Naive thymus-derived CD4-positive, alpha-beta T cell (primary cell): Measurements from ENCODE around the gene CSNK1G1. TPM values are rescaled to one million over a fixed set of nuclear protein-coding genes. Genes with fewer than 3 reads are reported as not detected.
A peak's percentile ranks its signal among the peaks of the same experiment; 100 is the strongest.

ENCODE experiments used
- ATAC-seq: fragments of 150-1000 bp; cut with Tn5 transposase; 2 replicates; pipeline ENCODE4 v1.10.0; 2021; ENCODE audit warnings: mild to moderate bottlenecking, moderate library complexity
- CTCF ChIA-PET: fragments of 350-600 bp; sonication (Branson Sonifier 250); formaldehyde crosslinking; loops from one replicate; lab custom pipeline; 2021; ENCODE audit warnings: antibody characterized with exemption; lab: Charles Lee
- POLR2A ChIA-PET: fragments of 350-600 bp; sonication (Branson Sonifier 250); formaldehyde crosslinking; loops from one replicate; lab custom pipeline; 2021; ENCODE audit warnings: antibody characterized with exemption, inconsistent platforms; lab: Charles Lee
- DNase-seq, 9 donors: peaks; one replicate each; pipeline versions ENCODE4 v3.0.0 to v3.0.0-alpha.2; 2020 to 2022; ENCODE audit warnings: mixed read lengths in 1 of 9
- H3K27ac ChIP-seq: one replicate; pipeline ENCODE4 v1.7.0; 2013; ENCODE audit warnings: mild to moderate bottlenecking, low read depth, low read length, moderate library complexity
- H3K27me3 ChIP-seq, 2 donors: one replicate each; pipeline ENCODE4 v1.7.0; 2013; ENCODE audit warnings: low read length in 2 of 2, mild to moderate bottlenecking in 2 of 2, moderate library complexity in 2 of 2; ENCODE audit not compliant: control insufficient read depth in 2 of 2, insufficient read depth in 2 of 2
- H3K36me3 ChIP-seq, 3 experiments: 1 replicate in 2 of 3; 2 replicates in 1 of 3; pipeline ENCODE4 v1.7.0; 2013; ENCODE audit warnings: low read length in 3 of 3, mild to moderate bottlenecking in 3 of 3, moderate library complexity in 1 of 3; ENCODE audit not compliant: insufficient read depth in 3 of 3, control insufficient read depth in 2 of 3
- H3K4me1 ChIP-seq, 2 donors: one replicate each; pipeline ENCODE4 v1.7.0; 2013; ENCODE audit warnings: low read length in 2 of 2, mild to moderate bottlenecking in 2 of 2, moderate library complexity in 1 of 2; ENCODE audit not compliant: control insufficient read depth in 2 of 2, insufficient read depth in 2 of 2
- H3K4me3 ChIP-seq: 2 replicates; pipeline ENCODE4 v1.7.0; 2013; ENCODE audit warnings: mild to moderate bottlenecking, low read length
- H3K9me3 ChIP-seq, 3 experiments: 1 replicate in 2 of 3; 2 replicates in 1 of 3; pipeline ENCODE4 v1.7.0; 2013; ENCODE audit warnings: low read length in 3 of 3; ENCODE audit not compliant: control insufficient read depth in 2 of 3
- H3K27ac Mint-ChIP-seq, 9 donors: one replicate each; pipeline ENCODE4 v1.8.0; 2020 to 2022; ENCODE audit warnings: mixed read lengths in 9 of 9, mild to moderate bottlenecking in 8 of 9, moderate library complexity in 5 of 9, inconsistent platforms in 2 of 9
- H3K27me3 Mint-ChIP-seq, 5 donors: one replicate each; pipeline ENCODE4 v1.8.0; 2021 to 2022; ENCODE audit warnings: mixed read lengths in 5 of 5, mild to moderate bottlenecking in 1 of 5
- H3K36me3 Mint-ChIP-seq, 5 donors: one replicate each; pipeline ENCODE4 v1.8.0; 2020 to 2022; ENCODE audit warnings: mixed read lengths in 5 of 5, mild to moderate bottlenecking in 3 of 5, inconsistent platforms in 1 of 5
- H3K4me1 Mint-ChIP-seq, 7 donors: one replicate each; pipeline ENCODE4 v1.8.0; 2020 to 2022; ENCODE audit warnings: mixed read lengths in 7 of 7, mild to moderate bottlenecking in 3 of 7, inconsistent platforms in 1 of 7
- H3K4me3 Mint-ChIP-seq, 10 donors: one replicate each; pipeline ENCODE4 v1.8.0; 2020 to 2022; ENCODE audit warnings: mild to moderate bottlenecking in 10 of 10, mixed read lengths in 10 of 10, moderate library complexity in 6 of 10, inconsistent platforms in 2 of 10
- H3K9me3 Mint-ChIP-seq, 11 donors: one replicate each; pipeline ENCODE4 v1.8.0; 2020 to 2022; ENCODE audit warnings: mixed read lengths in 11 of 11, mild to moderate bottlenecking in 4 of 11, inconsistent platforms in 1 of 11, moderate library complexity in 1 of 11
- intact Hi-C, 2 donors: fragments of 100-400 bp; cut with micrococcal nuclease; formaldehyde crosslinking; loops; one replicate each; pipeline ENCODE4 v1.15.1; 2023
- polyA plus RNA-seq, 2 donors: library from polyadenylated mRNA; unstranded; fragments of 300-500 nt; fragmentation: Illumina TruSeq; gene quantifications; one replicate each; pipeline ENCODE4 v1.2.3, GENCODE V29; 2021
- total RNA-seq, 6 experiments: library from RNA in 5 of 6; stranded (reverse) in 5 of 6; gene quantifications; 1 replicate in 5 of 6; 2 replicates in 1 of 6; pipeline ENCODE4 v1.2.3 and lab custom pipeline; 2021 to 2026

CSNK1G1 gene
- total and polyA plus RNA-seq, 7 experiments from 2014 or later, result 18.2 to 31.4 (median 26.4) TPM

DNA sequence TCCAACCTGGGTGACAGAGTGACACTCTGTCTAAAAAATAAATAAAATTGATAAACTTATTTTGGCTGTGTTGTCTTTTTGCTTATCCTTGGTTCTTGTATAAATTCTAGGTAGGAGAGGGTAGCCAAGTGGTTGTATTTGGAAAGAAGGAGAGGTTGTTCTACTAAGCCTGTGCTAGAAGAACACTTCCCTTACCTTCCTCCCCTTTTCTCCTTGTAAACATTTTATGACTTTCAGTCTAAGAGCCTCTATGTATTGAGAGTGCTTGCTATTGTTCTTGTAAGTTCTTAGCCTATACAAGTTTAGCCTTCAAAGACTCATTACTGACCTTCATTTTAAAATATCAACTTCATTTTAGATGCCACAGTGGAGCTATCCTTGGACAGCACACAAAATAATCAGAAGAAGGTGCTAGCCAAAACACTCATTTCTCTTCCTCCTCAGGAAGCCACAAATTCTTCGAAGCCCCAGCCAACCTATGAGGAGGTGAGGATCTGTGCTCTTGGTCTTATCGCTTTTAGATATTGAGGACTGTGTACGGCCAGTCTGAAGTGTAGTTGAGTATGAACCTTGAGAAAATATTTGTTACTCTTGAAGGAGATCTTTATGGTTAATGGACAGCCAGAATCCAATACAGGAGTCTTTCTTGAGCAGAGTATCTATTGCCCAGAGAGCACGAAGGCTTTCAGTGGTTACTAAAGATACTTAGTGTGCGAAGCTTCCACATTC is 238.1 kb downstream of the CSNK1G1 start:
- ATAC-seq (no peak), DNase-seq (no peak)
- Histone ChIP-seq H3K4me1 (no peaks in the 10 kb centered on the region), H3K4me3 (no peak overlapping the region), H3K27me3 (no peaks in the 10 kb centered on the region), H3K36me3 (peaks cover 22 to 97% (median 35%) of the 10 kb centered on the region in 3 experiments), H3K27ac (no peak overlapping the region), H3K9me3 (no peaks in the 10 kb centered on the region)
- H3K27ac Mint-ChIP-seq, result peak overlapping the region in 2 of 9 donors; percentile 12 to 34
- no peaks in the 10 kb centered on the region for H3K27me3 Mint-ChIP-seq
- intact Hi-C loops, result no loop called here
- no peak overlapping the region for H3K4me3 Mint-ChIP-seq
- no peaks in the 10 kb centered on the region for H3K9me3 Mint-ChIP-seq
- H3K36me3 Mint-ChIP-seq, result peaks cover 20 to 48% (median 33%) of the 10 kb centered on the region in 5 donors
- H3K4me1 Mint-ChIP-seq, result peaks cover 0 to 7% (median 2%) of the 10 kb centered on the region in 7 donors
- ChIA-PET POLR2A (no interaction called here), CTCF (interaction anchor here (1.3 kb wide), 1 partner anchor 28 kb away, joined by 4 read pairs; no protein-coding TSS in a partner anchor)

Other genes with a start within 250 kb of the CSNK1G1 start
- gene SNX22, start 204.4 kb downstream of the CSNK1G1 start, total RNA-seq, result 1 to 10 TPM in 3 of 5 experiments, under 1 TPM in 2; 0.19 to 1.6 (median 1.2) TPM
- gene SNX22, start 204.4 kb downstream of the CSNK1G1 start, polyA plus RNA-seq, result under 1 TPM; 0.87 to 0.93 TPM
- 100 to 1,000 TPM; 160 to 530 (median 184) TPM for gene PPIB, start 193.2 kb downstream of the CSNK1G1 start, total RNA-seq
- 100 to 1,000 TPM; 476 to 557 TPM for gene PPIB, start 193.2 kb downstream of the CSNK1G1 start, polyA plus RNA-seq
- 10 to 100 TPM in 1 of 5 experiments, 1 to 10 TPM in 3, under 1 TPM in 1; 0.85 to 58.7 (median 1.2) TPM for gene PCLAF, start 25.3 kb upstream of the CSNK1G1 start, total RNA-seq
- not detected for gene PCLAF, start 25.3 kb upstream of the CSNK1G1 start, polyA plus RNA-seq
- gene TRIP4, start 31.7 kb upstream of the CSNK1G1 start, total RNA-seq, result 10 to 100 TPM; 16.5 to 29.3 (median 25.4) TPM
- gene TRIP4, start 31.7 kb upstream of the CSNK1G1 start, polyA plus RNA-seq, result 10 to 100 TPM; 31.4 to 31.5 TPM
- 10 to 100 TPM; 55.0 to 89.1 (median 78.3) TPM for gene ZNF609, start 104.4 kb upstream of the CSNK1G1 start, total RNA-seq
- gene ZNF609, start 104.4 kb upstream of the CSNK1G1 start, polyA plus RNA-seq, result 10 to 100 TPM; 10.1 to 11.7 TPM